Activated naive CD4-positive, alpha-beta T cell treated with anti-CD3 and anti-CD28 coated beads, Interleukin-2, amount 10 ng/mL, durations not matched to agents 7 days and 5 days (primary cell): ENCODE results near the gene UBE2QL1.

Experiments used
- CTCF ChIA-PET: fragments of 350-600 bp; sonication (Branson Sonifier 250); formaldehyde crosslinking; loops from one replicate; lab custom pipeline; 2021; ENCODE audit warnings: antibody characterized with exemption; lab: Charles Lee
- DNase-seq: peaks from one replicate; pipeline ENCODE4 v3.0.0-alpha.2; 2020
- H3K27ac Mint-ChIP-seq: one replicate; pipeline ENCODE4 v1.8.0; 2021; ENCODE audit warnings: mild to moderate bottlenecking, moderate library complexity, mixed read lengths
- H3K27me3 Mint-ChIP-seq: one replicate; pipeline ENCODE4 v1.8.0; 2021; ENCODE audit warnings: mild to moderate bottlenecking, mixed read lengths
- H3K36me3 Mint-ChIP-seq: one replicate; pipeline ENCODE4 v1.8.0; 2021; ENCODE audit warnings: mixed read lengths
- H3K4me1 Mint-ChIP-seq: one replicate; pipeline ENCODE4 v1.8.0; 2021; ENCODE audit warnings: mixed read lengths
- H3K4me3 Mint-ChIP-seq: one replicate; pipeline ENCODE4 v1.8.0; 2021; ENCODE audit warnings: mild to moderate bottlenecking, moderate library complexity, mixed read lengths
- H3K9me3 Mint-ChIP-seq: one replicate; pipeline ENCODE4 v1.8.0; 2021; ENCODE audit warnings: mixed read lengths

Gene UBE2QL1

DNA sequence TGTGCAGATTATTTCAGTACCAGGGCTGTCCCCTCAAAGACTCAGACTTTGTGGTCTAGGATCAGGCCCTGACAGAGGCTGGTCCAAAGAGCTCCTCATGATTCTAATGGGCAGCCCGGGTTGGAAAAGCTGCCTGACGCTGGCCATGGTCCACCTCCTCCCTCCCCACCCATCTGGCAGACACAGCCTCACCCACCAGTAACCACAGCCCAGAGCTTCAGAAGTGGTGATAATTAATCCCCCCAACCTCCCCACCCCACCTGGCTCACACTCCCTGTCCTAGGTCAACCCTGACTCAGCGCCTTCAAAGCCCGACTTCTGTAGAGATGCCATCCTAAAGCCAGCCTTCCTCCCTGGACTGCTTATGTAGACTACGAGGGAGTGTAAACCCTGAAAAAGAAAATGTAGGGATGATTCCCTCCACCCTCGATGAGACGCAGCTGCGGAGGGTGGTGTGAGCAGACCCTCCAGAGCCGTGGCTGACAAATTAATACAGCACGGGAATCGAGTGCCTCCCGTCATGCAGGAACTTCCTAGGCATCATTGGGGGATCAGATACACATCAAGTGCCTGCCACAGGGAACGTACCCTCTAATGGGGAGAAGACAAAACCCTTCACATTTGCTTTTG, 7.0 kb downstream of the UBE2QL1 start:
- CTCF ChIA-PET: no interaction called here

DNA sequence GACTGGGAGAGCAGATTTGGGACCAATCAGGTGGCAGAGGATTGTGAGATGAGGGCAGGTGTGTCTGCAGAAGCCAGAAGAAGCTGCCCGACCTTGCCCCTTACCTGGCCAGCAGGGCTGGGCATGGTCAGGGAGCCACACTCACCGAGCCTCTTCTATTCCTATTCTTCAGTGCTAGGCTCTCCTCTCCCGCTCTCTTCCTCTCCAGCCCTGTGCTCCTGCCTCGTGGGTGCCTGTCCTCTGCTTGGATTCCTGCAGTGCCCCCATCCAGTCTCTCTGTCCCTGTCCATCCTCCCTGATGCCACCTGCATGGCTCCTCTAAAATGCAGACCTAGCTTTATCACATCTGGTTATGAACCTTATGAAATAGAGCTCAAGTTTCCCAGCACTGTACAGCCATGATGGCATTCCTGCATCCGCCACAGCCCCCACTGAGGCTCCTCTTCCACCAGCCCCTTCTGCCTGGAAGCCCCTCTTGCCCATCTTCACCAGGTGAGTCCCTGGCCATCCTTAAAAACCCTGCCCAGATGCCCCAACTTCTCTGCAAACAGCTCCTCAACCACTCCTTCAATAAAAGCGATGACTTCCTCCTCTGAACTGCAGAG, 8.2 kb downstream of the UBE2QL1 start:
- DNase-seq: no peak
- Mint-ChIP-seq H3K4me1 (no peaks in the 10 kb centered on the region), H3K27ac (no peak overlapping the region), H3K36me3 (no peaks in the 10 kb centered on the region), H3K9me3 (no peaks in the 10 kb centered on the region), H3K27me3 (peaks cover 48% of the 10 kb centered on the region), H3K4me3 (no peak overlapping the region)
- CTCF ChIA-PET: no interaction called here

More for the DNA sequence above, 7.0 kb downstream of the UBE2QL1 start:
- no peaks in the 10 kb centered on the region for H3K4me1 Mint-ChIP-seq
- peaks cover 46% of the 10 kb centered on the region for H3K27me3 Mint-ChIP-seq
- no peak overlapping the region for H3K4me3 Mint-ChIP-seq
- no peak overlapping the region for H3K27ac Mint-ChIP-seq
- DNase-seq: no peak
- no peaks in the 10 kb centered on the region for H3K9me3 Mint-ChIP-seq
- no peaks in the 10 kb centered on the region for H3K36me3 Mint-ChIP-seq

DNA sequence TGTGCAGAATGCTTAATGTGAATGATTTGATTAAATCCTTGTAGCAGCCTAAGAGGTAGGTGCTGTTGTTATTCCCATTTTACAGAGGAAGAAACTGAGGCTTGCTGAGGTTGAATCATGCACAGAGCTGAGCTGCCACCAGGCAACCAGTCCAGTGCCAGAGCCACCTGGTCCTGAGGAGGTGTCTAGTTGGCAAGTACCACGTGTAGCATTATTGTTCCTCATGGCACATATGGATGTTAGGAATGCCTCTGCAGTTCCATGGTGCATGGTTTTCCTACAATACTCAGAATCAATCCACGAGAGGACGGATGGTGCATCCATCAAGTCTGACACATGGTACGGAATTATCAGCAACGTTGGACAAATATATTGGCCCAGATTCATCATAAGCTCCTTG, 8.9 kb downstream of the UBE2QL1 start:
- no peaks in the 10 kb centered on the region for H3K9me3 Mint-ChIP-seq
- H3K36me3 Mint-ChIP-seq: no peaks in the 10 kb centered on the region
- H3K27ac Mint-ChIP-seq: no peak overlapping the region
- no peaks in the 10 kb centered on the region for H3K4me1 Mint-ChIP-seq
- DNase-seq: no peak
- no peak overlapping the region for H3K4me3 Mint-ChIP-seq
- CTCF ChIA-PET: no interaction called here
- H3K27me3 Mint-ChIP-seq: peaks cover 51% of the 10 kb centered on the region

DNA sequence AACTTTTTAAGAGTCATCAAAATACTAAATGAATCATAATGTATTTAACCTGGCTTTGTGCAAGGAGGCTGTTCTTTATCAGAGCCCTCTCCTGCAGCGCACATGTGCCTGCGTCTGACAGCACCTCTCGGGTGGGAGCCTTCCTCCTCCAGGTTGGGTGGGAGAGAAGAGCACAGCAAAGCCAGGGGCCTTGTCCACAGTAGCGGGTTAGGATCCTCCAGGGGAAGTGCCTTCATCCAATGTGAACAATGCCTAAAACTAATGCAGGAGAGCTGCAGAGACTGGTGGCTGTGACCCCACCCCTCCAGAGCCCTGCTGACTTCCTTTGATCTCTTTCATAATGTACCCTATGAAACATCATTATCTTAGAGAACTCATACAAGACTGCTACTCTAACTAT, 10.2 kb downstream of the UBE2QL1 start:
- no peaks in the 10 kb centered on the region for H3K4me1 Mint-ChIP-seq
- no peak for DNase-seq
- no peaks in the 10 kb centered on the region for H3K36me3 Mint-ChIP-seq
- H3K4me3 Mint-ChIP-seq: no peak overlapping the region
- CTCF ChIA-PET: no interaction called here
- peaks cover 38% of the 10 kb centered on the region for H3K27me3 Mint-ChIP-seq
- no peaks in the 10 kb centered on the region for H3K9me3 Mint-ChIP-seq
- no peak overlapping the region for H3K27ac Mint-ChIP-seq

DNA sequence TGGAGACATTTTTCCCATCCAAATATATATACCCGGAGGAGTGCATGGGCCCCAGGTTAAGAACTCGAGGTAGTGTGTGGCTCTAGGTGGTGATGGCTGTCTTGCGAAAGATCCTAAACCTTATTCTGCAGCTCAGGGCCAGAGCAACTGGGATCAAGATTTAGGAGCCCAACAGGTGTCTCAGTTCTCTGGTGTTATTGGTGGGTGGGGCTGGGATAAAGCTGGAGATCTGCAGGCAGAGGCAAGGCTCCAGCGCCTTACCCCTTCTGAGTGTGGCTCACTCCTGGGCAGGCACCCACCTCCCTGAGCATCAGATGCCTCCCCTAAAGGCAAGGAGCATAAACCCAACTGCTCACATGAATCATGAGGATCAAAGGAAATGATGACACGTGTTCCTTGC, 11.2 kb downstream of the UBE2QL1 start:
- Mint-ChIP-seq H3K27ac (no peak overlapping the region), H3K4me1 (no peaks in the 10 kb centered on the region), H3K9me3 (no peaks in the 10 kb centered on the region), H3K27me3 (peaks cover 30% of the 10 kb centered on the region), H3K36me3 (no peaks in the 10 kb centered on the region), H3K4me3 (no peak overlapping the region)
- DNase-seq: no peak
- CTCF ChIA-PET: no interaction called here

DNA sequence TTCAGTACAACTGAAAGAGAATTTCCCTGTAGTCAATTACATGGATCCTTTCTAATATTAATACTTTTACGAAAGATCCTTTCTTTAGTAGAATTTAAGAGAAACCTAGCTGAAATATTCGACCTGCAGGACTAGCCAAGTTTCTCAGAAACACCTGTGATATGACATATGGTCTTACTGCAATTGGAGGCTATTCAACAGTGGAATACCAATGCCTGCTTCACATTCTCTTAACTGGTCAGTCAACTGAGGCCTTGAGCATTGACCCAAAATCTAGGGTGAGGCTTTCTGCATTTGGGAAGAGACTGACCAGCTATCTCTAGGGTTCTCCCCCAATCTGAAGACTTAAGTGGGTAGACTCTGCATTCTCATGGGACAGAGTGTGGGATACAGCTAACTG, 12.3 kb downstream of the UBE2QL1 start:
- no peaks in the 10 kb centered on the region for H3K9me3 Mint-ChIP-seq
- no peaks in the 10 kb centered on the region for H3K4me1 Mint-ChIP-seq
- CTCF ChIA-PET: no interaction called here
- no peaks in the 10 kb centered on the region for H3K36me3 Mint-ChIP-seq
- H3K27ac Mint-ChIP-seq: no peak overlapping the region
- H3K4me3 Mint-ChIP-seq: no peak overlapping the region
- H3K27me3 Mint-ChIP-seq: peaks cover 24% of the 10 kb centered on the region
- DNase-seq: no peak

DNA sequence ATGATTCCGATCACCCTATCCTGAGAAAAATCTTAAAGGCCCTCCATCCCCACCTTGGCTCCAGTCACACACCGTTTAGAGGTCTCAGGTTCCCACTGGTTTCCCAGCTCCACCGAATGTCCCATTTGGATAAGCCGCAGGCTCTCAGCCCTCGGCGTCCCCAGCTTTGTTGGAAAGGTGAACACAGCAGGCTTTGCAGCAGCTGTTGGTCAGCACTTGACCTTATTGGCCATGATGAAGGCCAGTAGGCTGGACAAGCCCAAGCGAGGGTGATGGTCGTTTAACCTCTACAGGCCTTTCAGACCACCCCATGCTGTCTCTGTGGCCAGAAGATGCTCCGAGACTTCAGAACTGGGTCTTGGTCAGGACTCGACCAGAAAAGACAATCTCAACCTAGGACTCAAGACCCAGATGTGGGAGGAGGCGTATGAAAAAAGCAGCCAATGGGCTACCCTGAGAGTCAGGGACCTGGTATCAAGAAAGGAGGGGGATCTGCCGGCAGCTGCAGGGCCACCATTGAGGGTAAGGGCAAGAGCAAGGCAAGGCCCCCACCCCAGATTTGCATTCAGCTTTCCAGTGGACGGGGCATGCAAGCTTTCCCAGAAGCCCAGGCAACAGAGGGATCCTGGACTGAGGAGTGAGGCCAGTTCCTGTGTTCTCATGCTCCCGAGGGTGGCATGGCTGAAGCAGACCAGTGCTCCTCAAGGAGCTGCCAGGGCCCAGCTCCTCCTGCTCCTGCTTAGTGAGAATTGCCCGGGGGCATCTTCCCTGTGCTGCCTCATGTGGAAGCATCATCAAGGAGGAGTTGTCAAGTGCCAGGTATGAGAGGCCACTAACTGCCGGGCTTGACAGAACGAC, 13.4 kb downstream of the UBE2QL1 start:
- Mint-ChIP-seq H3K36me3 (no peaks in the 10 kb centered on the region), H3K4me3 (no peak overlapping the region), H3K27ac (no peak overlapping the region), H3K9me3 (no peaks in the 10 kb centered on the region), H3K27me3 (peaks cover 18% of the 10 kb centered on the region), H3K4me1 (no peaks in the 10 kb centered on the region)
- CTCF ChIA-PET: no interaction called here
- DNase-seq: no peak

DNA sequence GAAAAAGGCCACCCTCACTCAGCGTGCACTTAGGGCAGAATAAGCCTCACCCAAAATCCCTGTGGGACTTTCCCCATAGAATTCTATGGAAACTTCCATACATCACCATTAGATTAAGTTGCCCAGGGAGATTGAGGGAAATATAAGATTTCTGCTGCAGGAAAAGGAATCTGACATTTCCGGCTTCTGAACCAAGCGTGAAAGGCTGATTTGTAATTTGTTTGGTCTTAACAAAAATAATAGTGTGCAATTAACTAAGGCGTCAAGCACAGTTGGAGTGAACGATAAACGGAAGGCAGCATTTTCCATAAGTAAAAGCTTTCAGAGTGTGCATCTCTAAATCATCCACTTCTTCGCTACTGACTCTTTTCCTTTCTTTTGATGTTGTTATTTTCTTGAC, 14.0 kb downstream of the UBE2QL1 start:
- CTCF ChIA-PET: no interaction called here
- Mint-ChIP-seq H3K4me3 (no peak overlapping the region), H3K27ac (no peak overlapping the region), H3K36me3 (no peaks in the 10 kb centered on the region), H3K27me3 (peaks cover 20% of the 10 kb centered on the region), H3K9me3 (no peaks in the 10 kb centered on the region), H3K4me1 (no peaks in the 10 kb centered on the region)
- DNase-seq: no peak

DNA sequence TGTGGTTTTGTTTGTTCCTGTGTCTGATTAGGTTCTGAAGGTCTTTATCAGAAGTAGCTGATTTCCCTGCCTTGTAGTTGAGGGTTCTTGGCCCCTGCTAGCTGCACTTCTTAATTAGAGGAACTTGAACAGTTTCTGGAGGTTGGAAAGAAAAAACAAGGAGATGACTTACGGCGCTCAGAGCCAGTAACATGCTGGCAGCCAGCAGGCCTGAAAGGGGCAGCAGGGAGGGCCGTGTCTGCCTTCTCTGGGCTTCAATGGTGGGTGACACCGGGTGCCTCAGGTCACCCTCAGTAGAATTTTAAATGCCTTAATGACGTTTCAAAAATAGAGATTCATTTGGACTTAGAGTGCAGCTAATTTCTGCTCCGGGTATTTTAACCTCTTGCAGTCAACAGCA, 15.8 kb downstream of the UBE2QL1 start:
- H3K27me3 Mint-ChIP-seq: peaks cover 31% of the 10 kb centered on the region
- H3K4me3 Mint-ChIP-seq: no peak overlapping the region
- no peaks in the 10 kb centered on the region for H3K4me1 Mint-ChIP-seq
- H3K36me3 Mint-ChIP-seq: no peaks in the 10 kb centered on the region
- no peak for DNase-seq
- no peaks in the 10 kb centered on the region for H3K9me3 Mint-ChIP-seq
- no peak overlapping the region for H3K27ac Mint-ChIP-seq
- CTCF ChIA-PET: no interaction called here

DNA sequence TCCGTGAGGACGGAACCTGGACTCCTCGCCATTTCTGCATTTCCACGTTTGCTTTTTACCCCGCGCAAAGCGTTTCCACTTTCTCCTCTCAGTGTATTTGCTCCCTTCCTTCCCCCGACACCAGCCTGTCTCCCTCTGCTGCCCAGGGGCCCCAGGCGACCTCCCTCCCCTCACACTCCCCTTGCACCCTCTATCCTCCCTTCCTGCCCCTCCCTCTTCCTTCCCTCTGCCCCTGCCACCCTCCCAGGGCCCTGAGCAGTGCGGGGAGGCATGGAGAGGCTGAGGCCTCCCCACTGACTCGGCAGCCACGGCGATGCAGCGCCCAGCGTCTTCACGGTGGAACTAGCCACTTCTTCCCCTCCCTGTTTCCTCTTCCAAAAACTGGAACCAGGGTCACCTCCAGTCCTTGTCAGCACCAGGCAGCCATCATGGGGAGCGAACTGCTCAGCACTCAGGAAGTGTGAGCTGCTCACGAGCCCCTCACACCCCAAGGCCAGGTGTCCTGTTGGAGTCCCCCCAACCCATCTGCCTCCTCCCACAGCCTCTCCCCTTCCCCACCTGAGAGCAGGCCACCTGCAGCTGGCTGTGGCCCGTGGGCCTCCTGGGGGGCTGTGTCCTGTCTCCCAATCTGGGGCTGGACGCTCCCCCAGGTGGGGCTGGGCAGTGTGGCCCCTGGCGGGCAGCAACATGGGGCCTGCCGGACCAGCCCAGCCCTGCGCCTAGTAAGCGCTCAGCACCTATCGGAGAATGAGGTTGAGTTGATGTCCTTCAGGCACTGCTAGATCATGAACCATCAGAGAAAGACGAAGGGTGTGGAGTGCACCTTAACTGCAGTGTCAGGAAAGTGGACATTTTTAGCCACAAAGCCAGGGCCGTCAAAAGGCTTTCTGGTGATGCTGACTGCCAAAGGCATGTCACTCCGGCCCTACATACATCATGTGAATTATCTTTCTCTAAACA, 17.5 kb downstream of the UBE2QL1 start:
- DNase-seq: no peak
- Mint-ChIP-seq H3K36me3 (no peaks in the 10 kb centered on the region), H3K4me3 (no peak overlapping the region), H3K4me1 (no peaks in the 10 kb centered on the region), H3K9me3 (no peaks in the 10 kb centered on the region), H3K27me3 (peaks cover 31% of the 10 kb centered on the region), H3K27ac (no peak overlapping the region)
- CTCF ChIA-PET: no interaction called here

DNA sequence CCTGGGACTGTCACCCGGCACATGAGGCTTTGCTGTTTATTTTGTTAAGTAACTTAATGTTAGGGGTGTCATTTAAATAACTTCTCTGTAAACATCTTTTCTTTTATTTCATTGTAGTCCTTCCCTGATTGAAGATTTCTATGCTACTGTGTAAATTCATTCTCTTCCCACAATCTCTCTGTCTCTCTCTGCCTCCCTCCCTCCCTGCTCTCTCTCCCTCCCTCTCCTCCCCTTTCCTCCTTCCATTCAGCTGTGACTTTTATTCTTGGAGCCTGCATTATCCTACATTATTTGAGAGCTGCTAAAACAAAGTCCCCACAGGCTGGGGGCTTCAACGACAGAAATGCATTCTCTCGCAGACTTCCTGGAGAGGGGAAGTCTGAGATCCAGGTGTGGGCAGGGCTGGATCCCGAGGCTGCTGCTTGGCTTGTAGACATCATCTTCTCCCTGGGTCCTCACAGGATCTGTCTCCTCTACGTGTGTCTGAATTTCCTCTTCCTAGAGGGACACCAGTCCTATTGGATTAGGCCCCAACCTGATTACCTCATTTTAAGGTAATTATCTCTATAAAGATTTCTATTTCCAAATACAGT, 18.4 kb downstream of the UBE2QL1 start:
- Mint-ChIP-seq H3K36me3 (no peaks in the 10 kb centered on the region), H3K27ac (no peak overlapping the region), H3K4me1 (no peaks in the 10 kb centered on the region), H3K27me3 (peaks cover 30% of the 10 kb centered on the region), H3K4me3 (no peak overlapping the region), H3K9me3 (no peaks in the 10 kb centered on the region)
- DNase-seq: no peak
- CTCF ChIA-PET: no interaction called here

DNA sequence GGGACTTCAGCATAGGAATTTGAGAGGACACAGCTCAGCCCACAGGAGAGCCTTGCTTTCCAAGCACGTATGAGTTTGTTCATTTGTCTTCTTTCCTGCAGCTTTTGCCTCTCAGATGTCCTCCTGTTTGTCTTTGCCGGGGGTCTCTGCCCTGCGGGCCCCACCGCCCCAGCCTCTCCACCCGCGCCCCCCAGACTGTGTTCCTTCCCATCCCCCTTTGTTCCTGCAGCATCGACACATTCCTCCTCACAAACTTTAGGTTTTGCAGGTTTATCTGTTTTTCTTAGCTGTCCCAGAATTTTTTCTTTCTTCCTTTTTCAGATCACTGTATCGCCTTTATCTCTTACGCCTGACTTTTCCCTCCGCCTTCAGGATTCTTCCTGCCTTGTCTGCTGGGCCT, 18.9 kb downstream of the UBE2QL1 start:
- peaks cover 32% of the 10 kb centered on the region for H3K27me3 Mint-ChIP-seq
- no peak overlapping the region for H3K4me3 Mint-ChIP-seq
- no peaks in the 10 kb centered on the region for H3K9me3 Mint-ChIP-seq
- no peak overlapping the region for H3K27ac Mint-ChIP-seq
- H3K4me1 Mint-ChIP-seq: no peaks in the 10 kb centered on the region
- no peaks in the 10 kb centered on the region for H3K36me3 Mint-ChIP-seq
- CTCF ChIA-PET: no interaction called here
- no peak for DNase-seq

DNA sequence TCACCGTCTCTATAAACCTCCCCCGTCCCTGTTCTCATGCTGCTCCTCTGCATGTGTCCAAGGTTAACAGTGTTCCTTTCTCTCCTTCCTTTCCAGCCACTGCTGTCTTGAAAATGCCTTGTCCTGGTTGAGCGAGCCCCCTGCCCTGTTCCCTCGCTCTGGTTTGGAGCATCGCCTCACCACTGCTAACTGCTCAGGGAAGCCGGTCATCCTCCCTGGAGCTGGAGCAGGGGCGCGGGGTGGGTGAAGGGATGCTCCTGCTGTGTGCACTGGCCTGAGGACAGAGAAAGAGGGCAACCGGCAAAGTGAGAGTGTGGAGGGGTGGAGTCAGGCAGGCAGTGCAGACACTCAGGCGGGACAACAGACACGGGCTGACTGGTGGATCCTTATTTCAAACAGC, 19.4 kb downstream of the UBE2QL1 start:
- H3K27ac Mint-ChIP-seq: no peak overlapping the region
- no peak overlapping the region for H3K4me3 Mint-ChIP-seq
- no peak for DNase-seq
- CTCF ChIA-PET: no interaction called here
- H3K4me1 Mint-ChIP-seq: no peaks in the 10 kb centered on the region
- H3K27me3 Mint-ChIP-seq: peaks cover 34% of the 10 kb centered on the region
- no peaks in the 10 kb centered on the region for H3K9me3 Mint-ChIP-seq
- no peaks in the 10 kb centered on the region for H3K36me3 Mint-ChIP-seq

DNA sequence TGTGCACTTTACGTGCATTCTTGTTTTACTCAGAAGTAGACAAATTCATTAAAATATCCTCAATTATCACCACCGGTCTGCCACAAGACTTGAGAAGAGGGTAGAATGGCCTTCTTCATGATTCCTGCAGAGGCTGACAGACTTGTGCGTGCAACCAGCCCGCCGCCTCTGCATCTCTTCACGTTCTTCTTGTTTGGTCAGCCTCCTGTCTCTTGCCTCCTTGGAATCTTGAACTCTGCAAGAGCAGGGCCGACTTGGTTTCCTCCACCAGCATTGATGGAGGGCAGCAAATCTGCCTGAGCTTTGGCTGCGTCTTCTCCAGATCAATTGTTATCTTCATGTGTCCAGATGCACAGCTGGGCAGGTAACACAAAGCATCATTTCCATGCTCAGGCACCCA, 20.2 kb downstream of the UBE2QL1 start:
- Mint-ChIP-seq H3K4me1 (no peaks in the 10 kb centered on the region), H3K4me3 (no peak overlapping the region), H3K9me3 (no peaks in the 10 kb centered on the region), H3K27ac (no peak overlapping the region), H3K36me3 (no peaks in the 10 kb centered on the region), H3K27me3 (peaks cover 34% of the 10 kb centered on the region)
- no peak for DNase-seq
- CTCF ChIA-PET: no interaction called here
